DND-41 (cell line): ENCODE measurements around the gene A2ML1.

ENCODE experiments used
- CTCF ChIP-seq: IDR thresholded peaks from 2 replicates; pipeline ENCODE4 v1.5.1; 2012; ENCODE audit warnings: borderline replicate concordance, low read length, moderate library complexity, mild to moderate bottlenecking; ENCODE audit not compliant: poor library complexity, severe bottlenecking; ENCODE audit errors: extremely low read depth
- EZH2 ChIP-seq: IDR thresholded peaks from 3 replicates; pipeline ENCODE4 v1.6.1; 2012; ENCODE audit warnings: borderline replicate concordance, low read depth, mild to moderate bottlenecking, moderate library complexity, low read length, inconsistent platforms; ENCODE audit not compliant: severe bottlenecking

- TF ChIP-seq EZH2 (no peak), CTCF (no peak)
Measured at GRCh38 chr12:8773461-8773860, 49.0 kb upstream of the A2ML1 start.
